Immature natural killer cell (primary cell): ENCODE data around the gene PILRA. TPM values are rescaled to one million over a fixed set of nuclear protein-coding genes. Genes with fewer than 3 reads are reported as not detected.
"Not testable (repeated sequence)": the region's sequence is repeated elsewhere in the genome, so short reads cannot be mapped to it uniquely, and the experiment has no call there.

Source experiments
- DNase-seq, 3 donors: peaks; one replicate each; pipeline ENCODE4 v3.0.0; 2022; ENCODE audit warnings: mixed read lengths in 1 of 3
- H3K27ac Mint-ChIP-seq, 6 donors: one replicate each; pipeline ENCODE4 v1.8.0; 2020; ENCODE audit warnings: mixed read lengths in 6 of 6, mild to moderate bottlenecking in 5 of 6, inconsistent platforms in 4 of 6, moderate library complexity in 3 of 6
- H3K27me3 Mint-ChIP-seq, 3 donors: one replicate each; pipeline ENCODE4 v1.8.0; 2020 to 2021; ENCODE audit warnings: low read depth in 3 of 3, mild to moderate bottlenecking in 3 of 3, mixed read lengths in 3 of 3, moderate library complexity in 3 of 3, inconsistent platforms in 1 of 3
- H3K36me3 Mint-ChIP-seq, 3 donors: one replicate each; pipeline ENCODE4 v1.8.0; 2020; ENCODE audit warnings: mixed read lengths in 3 of 3, inconsistent platforms in 2 of 3, mild to moderate bottlenecking in 2 of 3
- H3K4me1 Mint-ChIP-seq, 2 donors: one replicate each; pipeline ENCODE4 v1.8.0; 2020; ENCODE audit warnings: inconsistent platforms in 2 of 2, mild to moderate bottlenecking in 2 of 2, mixed read lengths in 2 of 2, moderate library complexity in 1 of 2
- H3K4me3 Mint-ChIP-seq, 5 donors: one replicate each; pipeline ENCODE4 v1.8.0; 2020; ENCODE audit warnings: mild to moderate bottlenecking in 5 of 5, mixed read lengths in 5 of 5, inconsistent platforms in 3 of 5, moderate library complexity in 3 of 5
- H3K9me3 Mint-ChIP-seq, 6 donors: one replicate each; pipeline ENCODE4 v1.8.0; 2020; ENCODE audit warnings: mild to moderate bottlenecking in 6 of 6, mixed read lengths in 6 of 6, inconsistent platforms in 4 of 6, moderate library complexity in 3 of 6
- polyA plus RNA-seq, 3 donors: library from polyadenylated mRNA; unstranded; fragments of 300-500 nt; fragmentation: Illumina TruSeq; gene quantifications; one replicate each; pipeline ENCODE4 v1.2.3, GENCODE V29; 2021

The PILRA gene
- polyA plus RNA-seq, 3 donors from 2014 or later, result 1.5 to 2.4 (median 2.0) TPM

DNA sequence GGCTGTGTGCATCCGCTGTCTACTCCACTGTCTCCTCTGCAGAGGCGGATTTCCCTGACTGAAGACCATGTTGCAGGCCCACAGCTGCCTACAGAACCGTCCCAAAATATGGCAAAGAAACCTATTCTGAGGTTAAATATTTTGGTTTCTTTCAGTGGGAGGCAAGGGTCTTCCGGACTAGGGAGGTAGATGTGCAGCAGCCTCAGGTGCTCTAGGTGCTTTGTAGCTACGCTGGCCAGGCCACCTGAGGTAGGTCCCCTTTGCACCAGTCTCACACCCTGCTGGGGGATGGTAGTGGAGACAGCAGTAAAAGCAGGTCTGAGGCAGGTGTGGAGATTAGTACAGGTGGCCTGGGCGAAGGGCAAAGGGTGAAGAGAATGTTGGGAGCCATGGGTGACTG lies 23.5 kb upstream of the PILRA start:
- H3K27me3 Mint-ChIP-seq, result peaks cover 0 to 12% (median 11%) of the 10 kb centered on the region in 3 donors

DNA sequence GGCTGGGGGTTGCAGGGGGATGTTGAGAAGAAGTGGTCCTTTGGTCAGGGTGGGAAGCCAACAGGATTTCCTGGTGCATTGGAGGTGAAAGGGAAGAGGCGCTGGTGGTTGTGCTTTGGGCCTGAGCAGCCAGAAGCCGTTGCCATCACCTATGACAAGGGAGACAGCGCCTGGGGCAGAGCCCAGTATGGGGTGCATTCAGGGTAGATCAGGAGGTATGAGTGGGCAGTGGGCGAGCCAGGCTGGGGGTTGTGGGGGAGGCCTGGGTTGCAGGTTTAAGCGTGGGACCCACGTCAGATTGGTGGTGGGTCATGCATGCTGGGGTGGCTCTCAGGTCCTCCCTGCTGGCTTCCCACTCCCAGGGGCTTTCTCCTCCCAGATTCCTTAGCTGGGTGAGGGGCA lies 21.6 kb upstream of the PILRA start:
- H3K4me3 Mint-ChIP-seq, result peak overlapping the region; percentile 86 to 90 (median 89)

More for the DNA sequence above, 23.5 kb upstream of the PILRA start:
- Mint-ChIP-seq H3K4me3 (peak overlapping the region in 3 of 5 donors; percentile 27 to 49 (median 32)), H3K27ac (peak overlapping the region in 5 of 6 donors; percentile 50 to 93 (median 84)), H3K4me1 (peaks cover 40 to 64% of the 10 kb centered on the region in 2 donors), H3K9me3 (no peaks in the 10 kb centered on the region), H3K36me3 (peaks cover 5 to 34% (median 10%) of the 10 kb centered on the region in 3 donors)
- DNase-seq, result no peak

DNA sequence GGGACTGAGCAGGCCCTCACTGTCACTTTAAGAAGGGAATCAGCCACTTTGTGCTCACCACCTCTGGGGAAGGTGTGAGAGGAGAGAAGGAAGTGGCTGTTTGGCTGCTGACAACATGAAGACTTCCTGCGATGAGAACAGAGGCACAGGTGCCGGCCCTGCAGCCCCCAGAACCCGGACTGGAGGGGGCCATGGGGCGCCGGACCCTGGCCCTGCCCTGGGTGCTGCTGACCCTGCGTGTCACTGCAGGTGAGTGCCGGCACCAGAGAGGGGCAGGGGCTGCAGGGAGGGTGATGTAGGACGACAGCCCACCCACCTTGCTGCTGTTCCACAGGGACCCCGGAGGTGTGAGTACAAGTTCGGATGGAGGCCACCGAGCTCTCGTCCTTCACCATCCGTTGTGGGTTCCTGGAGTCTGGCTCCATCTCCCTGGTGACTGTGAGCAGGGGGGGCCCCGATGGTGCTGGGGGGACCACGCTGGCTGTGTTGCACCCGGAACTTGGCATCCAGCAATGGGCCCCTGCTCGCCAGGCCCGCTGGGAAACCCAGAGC lies 21.0 kb upstream of the PILRA start:
- H3K4me3 Mint-ChIP-seq, result peak overlapping the region; percentile 86 to 90 (median 89)
- H3K27me3 Mint-ChIP-seq, H3K9me3 Mint-ChIP-seq: not testable (repeated sequence)
- H3K4me1 Mint-ChIP-seq, result peaks cover 47 to 62% of the 10 kb centered on the region in 2 donors
- H3K27ac Mint-ChIP-seq, result peak overlapping the region; percentile 92 to 98 (median 96)
- DNase-seq, result peak; percentile 60 to 62 (median 62)
- H3K36me3 Mint-ChIP-seq, result peaks cover 4 to 26% (median 7%) of the 10 kb centered on the region in 3 donors

More for the DNA sequence above, 21.6 kb upstream of the PILRA start:
- Mint-ChIP-seq H3K4me1 (peaks cover 47 to 62% of the 10 kb centered on the region in 2 donors), H3K36me3 (peaks cover 4 to 30% (median 9%) of the 10 kb centered on the region in 3 donors), H3K9me3 (no peaks in the 10 kb centered on the region), H3K27ac (peak overlapping the region; percentile 92 to 98 (median 96)), H3K27me3 (peaks cover 0 to 9% (median 8%) of the 10 kb centered on the region in 3 donors)
- peak; percentile 49 to 64 (median 50) for DNase-seq

DNA sequence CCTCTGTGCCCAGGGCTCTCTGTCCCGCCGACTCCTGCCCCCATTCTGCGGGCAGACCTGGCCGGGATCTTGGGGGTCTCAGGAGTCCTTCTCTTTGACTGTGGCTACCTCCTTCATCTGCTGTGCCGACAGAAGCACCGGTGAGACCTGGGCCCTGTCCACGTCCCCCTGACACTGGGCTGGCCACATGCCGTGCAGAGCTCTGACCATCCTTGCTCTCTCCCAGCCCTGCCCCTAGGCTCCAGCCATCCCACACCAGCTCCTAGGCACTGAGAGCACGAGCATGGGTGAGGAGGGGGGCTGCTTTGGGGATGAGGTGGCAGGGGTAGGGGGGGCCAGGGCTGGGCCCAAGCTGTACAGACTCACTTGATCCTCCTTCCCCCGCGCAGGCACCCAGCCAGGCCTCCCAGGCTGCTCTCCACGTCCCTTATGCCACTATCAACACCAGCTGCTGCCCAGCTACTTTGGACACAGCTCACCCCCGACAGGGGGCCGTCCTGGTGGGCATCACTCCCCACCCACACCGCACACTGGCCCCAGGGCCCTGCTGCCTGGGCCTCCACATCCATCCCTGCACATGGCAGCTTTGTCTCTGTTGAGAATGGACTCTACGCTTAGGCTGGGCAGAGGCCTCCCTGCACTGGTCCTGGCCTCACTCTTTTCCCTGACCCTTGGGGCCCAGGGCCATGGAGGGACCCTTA lies 20.2 kb upstream of the PILRA start:
- peaks cover 0 to 8% (median 6%) of the 10 kb centered on the region in 3 donors for H3K27me3 Mint-ChIP-seq
- no peaks in the 10 kb centered on the region for H3K9me3 Mint-ChIP-seq
- DNase-seq, result no peak
- H3K27ac Mint-ChIP-seq, result peak overlapping the region; percentile 90 to 95 (median 94)
- H3K4me3 Mint-ChIP-seq, result peak overlapping the region; percentile 86 to 90 (median 89)
- H3K36me3 Mint-ChIP-seq, result peaks cover 4 to 22% (median 5%) of the 10 kb centered on the region in 3 donors
- peaks cover 47 to 66% of the 10 kb centered on the region in 2 donors for H3K4me1 Mint-ChIP-seq

DNA sequence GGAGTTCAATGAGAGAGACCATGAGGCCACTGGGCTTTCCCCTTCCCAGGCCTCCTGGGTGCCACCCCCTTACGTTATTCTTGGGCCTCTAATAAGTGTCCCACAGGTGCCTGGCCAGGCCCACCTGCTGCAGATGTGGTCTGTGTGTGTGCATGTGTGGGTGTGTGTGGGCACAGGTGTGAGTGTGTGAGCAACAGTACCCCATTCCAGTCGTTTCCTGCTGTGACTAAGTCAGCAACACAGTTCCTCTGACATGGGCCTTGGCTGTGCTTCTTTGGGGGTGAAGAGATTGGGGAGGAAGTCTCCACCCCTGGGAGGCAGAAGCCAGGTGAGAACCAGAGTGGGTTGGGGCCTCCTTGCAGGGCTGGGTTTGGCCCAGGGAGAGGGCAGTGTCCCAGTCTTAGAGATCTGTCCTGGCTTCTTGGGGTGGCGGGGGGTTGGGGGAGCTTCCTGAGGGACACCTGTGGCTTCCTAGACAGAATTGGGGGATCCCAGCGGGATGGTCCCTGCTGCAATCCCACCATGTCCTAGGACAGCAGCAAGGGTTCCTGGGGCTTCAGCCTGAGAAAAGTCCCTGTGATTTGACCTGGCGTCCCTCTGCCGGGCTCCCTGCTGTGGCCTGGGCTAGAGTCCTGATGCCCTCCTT lies 19.5 kb upstream of the PILRA start:
- Mint-ChIP-seq H3K4me1 (peaks cover 47 to 64% of the 10 kb centered on the region in 2 donors), H3K36me3 (peaks cover 4 to 20% (median 5%) of the 10 kb centered on the region in 3 donors), H3K27me3 (peaks cover 0 to 8% (median 4%) of the 10 kb centered on the region in 3 donors), H3K4me3 (peak overlapping the region; percentile 86 to 90 (median 89)), H3K27ac (peak overlapping the region; percentile 90 to 95 (median 94)), H3K9me3 (no peaks in the 10 kb centered on the region)
- DNase-seq, result peak; percentile 54 to 64 (median 57)

DNA sequence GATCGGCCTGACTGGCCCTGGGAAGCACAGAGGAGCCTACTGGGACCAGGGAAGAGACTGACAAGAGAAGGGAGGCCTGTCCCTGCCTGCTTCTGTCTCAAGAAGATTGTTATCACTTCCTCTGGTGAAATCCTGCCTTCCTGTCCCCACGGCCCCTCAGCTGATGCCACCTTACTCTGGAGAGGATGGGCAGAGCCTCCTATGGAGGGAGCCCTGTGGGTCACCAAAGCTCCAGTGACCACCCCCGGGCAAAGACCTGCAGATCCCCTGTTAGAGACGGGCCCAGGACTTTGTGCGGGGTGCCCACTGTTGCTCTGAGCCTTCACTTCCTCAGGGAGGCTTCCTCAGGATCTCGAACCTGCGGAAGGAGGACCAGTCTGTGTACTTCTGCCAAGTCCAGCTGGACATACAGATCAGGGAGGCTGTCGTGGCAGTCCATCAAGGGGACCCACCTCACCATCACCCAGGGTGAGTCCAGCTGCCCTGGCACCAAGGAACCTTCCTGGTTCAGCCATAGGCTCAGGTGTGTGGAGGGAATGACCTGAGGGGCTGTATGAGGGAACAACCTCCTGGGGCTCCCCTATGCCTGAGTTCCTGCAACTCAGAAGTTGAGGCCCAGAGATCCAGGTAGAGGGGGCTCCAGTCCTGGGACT lies 16.7 kb upstream of the PILRA start:
- no peaks in the 10 kb centered on the region for H3K9me3 Mint-ChIP-seq
- H3K27me3 Mint-ChIP-seq, result peaks cover 0 to 5% (median 3%) of the 10 kb centered on the region in 3 donors
- DNase-seq, result no peak
- H3K4me3 Mint-ChIP-seq, result no peak overlapping the region
- peaks cover 36 to 49% of the 10 kb centered on the region in 2 donors for H3K4me1 Mint-ChIP-seq
- H3K36me3 Mint-ChIP-seq, result peaks cover 14 to 30% (median 15%) of the 10 kb centered on the region in 3 donors
- H3K27ac Mint-ChIP-seq, result peak overlapping the region in 4 of 6 donors; percentile 45 to 90 (median 58)

DNA sequence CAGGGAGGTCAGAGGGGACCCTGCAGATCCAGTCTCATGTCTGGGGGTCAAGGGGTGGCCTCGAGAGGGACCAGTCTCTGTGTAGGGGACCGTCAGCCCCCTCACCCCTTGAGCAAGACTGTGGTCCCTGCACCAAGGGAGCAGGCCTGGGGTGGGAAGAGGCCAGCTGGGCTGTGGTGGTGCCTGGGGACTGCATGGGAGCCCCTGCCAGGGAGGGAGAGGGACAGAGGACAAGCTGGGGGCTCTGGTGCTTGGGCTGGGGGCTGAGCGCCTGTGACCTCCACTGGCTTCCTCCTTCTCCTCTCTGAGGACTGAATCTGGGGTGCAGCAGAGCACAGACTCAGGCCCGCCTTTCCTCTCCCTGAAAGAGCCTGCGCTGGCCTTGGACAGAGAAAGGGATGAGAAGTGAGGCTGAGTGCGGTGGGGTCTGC lies 16.1 kb upstream of the PILRA start:
- Mint-ChIP-seq H3K27me3 (peaks cover 0 to 5% (median 4%) of the 10 kb centered on the region in 3 donors), H3K9me3 (no peaks in the 10 kb centered on the region), H3K4me1 (peaks cover 33 to 43% of the 10 kb centered on the region in 2 donors), H3K27ac (peak overlapping the region in 4 of 6 donors; percentile 57 to 78 (median 68)), H3K4me3 (no peak overlapping the region), H3K36me3 (peaks cover 15 to 36% (median 20%) of the 10 kb centered on the region in 3 donors)
- DNase-seq, result no peak

DNA sequence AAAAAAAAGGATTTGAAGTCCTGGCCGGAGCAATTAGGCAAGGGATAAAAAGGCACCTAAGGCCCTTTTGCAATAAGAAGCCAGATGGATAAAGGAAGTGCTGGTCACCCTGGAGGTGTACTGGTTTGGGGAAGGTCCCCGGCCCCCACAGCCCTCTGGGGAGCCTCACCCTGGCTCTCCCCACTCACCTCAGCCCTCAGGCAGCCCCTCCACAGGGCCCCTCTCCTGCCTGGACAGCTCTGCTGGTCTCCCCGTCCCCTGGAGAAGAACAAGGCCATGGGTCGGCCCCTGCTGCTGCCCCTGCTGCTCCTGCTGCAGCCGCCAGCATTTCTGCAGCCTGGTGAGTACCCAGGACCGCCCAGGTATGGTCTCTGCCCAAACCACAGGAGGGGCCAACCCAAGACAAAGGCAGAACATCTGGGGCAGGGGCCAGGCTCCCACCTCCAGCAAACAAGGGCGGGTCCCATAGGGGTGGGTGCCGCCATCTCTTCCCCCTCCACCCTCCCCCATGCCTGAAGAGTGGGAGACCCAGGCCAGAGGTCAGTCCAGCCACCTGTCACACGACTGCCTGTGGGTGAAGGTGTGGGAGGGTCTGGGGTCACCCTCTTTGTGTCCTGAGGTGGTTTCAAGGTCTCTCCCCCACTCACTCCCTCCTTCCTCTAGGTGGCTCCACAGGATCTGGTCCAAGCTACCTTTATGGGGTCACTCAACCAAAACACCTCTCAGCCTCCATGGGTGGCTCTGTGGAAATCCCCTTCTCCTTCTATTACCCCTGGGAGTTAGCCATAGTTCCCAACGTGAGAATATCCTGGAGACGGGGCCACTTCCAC lies 15.0 kb upstream of the PILRA start, which contains the start of gene PILRB:
Gene PILRB, plus strand, starts transcription at position 91 of the 830 bp plus-strand sequence. Its CDS starts 186 bp downstream, at position 277.
- Mint-ChIP-seq H3K9me3 (no peaks in the 10 kb centered on the region), H3K27ac (peak within 1 kb of the TSS; percentile 57 to 78 (median 66)), H3K27me3 (peaks cover 0 to 4% (median 4%) of the 10 kb centered on the region in 3 donors), H3K4me1 (peaks cover 30 to 41% of the 10 kb centered on the region in 2 donors), H3K36me3 (peaks cover 19 to 41% (median 20%) of the 10 kb centered on the region in 3 donors), H3K4me3 (no peak within 1 kb of the TSS)
- DNase-seq, result no peak

DNA sequence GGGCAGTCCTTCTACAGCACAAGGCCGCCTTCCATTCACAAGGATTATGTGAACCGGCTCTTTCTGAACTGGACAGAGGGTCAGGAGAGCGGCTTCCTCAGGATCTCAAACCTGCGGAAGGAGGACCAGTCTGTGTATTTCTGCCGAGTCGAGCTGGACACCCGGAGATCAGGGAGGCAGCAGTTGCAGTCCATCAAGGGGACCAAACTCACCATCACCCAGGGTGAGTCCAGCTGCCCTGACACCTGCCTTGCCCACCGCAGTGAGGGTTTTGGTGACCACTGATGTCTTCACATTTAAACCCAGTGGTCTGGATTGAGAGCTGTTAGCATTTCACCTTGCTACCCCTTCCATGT lies 14.5 kb upstream of the PILRA start:
- H3K9me3 Mint-ChIP-seq, result no peaks in the 10 kb centered on the region
- H3K4me3 Mint-ChIP-seq, result no peak overlapping the region
- DNase-seq, result no peak
- H3K27me3 Mint-ChIP-seq, result peaks cover 0 to 2% (median 0%) of the 10 kb centered on the region in 3 donors
- H3K4me1 Mint-ChIP-seq, result peaks cover 25 to 39% of the 10 kb centered on the region in 2 donors
- H3K36me3 Mint-ChIP-seq, result peaks cover 20 to 41% (median 22%) of the 10 kb centered on the region in 3 donors
- H3K27ac Mint-ChIP-seq, result peak overlapping the region; percentile 27 to 70 (median 48)

DNA sequence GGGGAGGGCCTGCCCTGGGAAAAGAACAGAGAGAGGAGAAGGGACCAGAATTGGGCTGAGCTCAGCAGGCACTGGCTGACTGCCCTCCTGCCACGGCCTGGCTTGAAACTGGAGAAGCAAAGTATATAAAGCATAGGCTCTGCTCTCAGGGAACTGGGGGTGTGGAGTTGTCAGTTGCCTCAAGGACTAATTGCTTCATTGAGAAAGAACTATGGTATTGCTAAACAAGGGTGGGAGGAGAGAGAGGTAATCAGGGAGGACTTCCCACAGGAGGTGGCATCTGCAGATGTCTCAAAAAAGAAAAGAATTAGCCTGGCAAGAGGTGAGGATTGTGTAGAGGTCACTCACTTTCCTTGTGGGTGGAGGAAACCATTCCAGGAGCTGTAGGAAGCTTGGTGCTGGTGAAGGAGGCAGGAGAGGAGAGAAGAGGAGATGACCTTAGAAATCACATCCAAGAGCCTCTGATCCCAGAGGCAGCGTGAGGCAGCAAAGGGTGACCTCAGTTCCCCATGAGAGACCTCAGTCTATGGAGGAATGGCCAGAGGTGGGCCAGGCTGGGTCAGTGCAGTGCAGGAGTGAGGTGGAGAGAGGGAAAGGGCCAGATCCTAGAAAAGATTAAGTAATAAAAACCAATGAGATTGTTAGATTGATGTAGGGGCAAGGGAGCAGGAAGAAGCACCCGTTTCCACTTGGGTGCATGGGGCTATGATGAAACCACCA lies 13.0 kb upstream of the PILRA start:
- no peak for DNase-seq
- Mint-ChIP-seq H3K4me1 (peaks cover 29 to 39% of the 10 kb centered on the region in 2 donors), H3K27ac (peak overlapping the region; percentile 69 to 83 (median 74)), H3K9me3 (no peaks in the 10 kb centered on the region), H3K4me3 (no peak overlapping the region), H3K36me3 (peaks cover 15 to 43% (median 23%) of the 10 kb centered on the region in 3 donors), H3K27me3 (peaks cover 0 to 3% (median 0%) of the 10 kb centered on the region in 3 donors)

DNA sequence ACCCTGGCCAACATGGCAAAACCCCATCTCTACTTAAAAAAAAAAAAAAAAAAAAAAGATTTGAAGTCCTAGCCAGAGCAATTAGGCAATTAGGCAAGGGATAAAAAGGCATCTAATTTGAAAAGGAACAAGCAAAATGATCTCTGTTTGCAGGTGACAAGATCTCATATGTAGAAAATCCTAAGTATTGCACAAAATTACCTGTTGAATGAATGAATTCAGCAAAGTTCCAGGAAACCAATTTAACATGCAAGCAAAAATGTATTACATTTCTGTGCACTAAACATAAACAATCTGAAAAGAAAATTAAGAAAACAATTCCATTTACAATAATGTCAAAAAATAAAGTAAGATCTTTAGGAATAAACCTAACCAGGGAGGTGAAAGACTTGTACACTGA lies 10.2 kb upstream of the PILRA start:
- H3K27ac Mint-ChIP-seq, result peak overlapping the region; percentile 64 to 99 (median 82)
- H3K4me3 Mint-ChIP-seq, result no peak overlapping the region
- DNase-seq, result no peak
- no peaks in the 10 kb centered on the region for H3K9me3 Mint-ChIP-seq
- H3K4me1 Mint-ChIP-seq, result peaks cover 49 to 58% of the 10 kb centered on the region in 2 donors
- H3K36me3 Mint-ChIP-seq, result peaks cover 15 to 42% (median 23%) of the 10 kb centered on the region in 3 donors
- peaks cover 4 to 10% (median 8%) of the 10 kb centered on the region in 3 donors for H3K27me3 Mint-ChIP-seq

DNA sequence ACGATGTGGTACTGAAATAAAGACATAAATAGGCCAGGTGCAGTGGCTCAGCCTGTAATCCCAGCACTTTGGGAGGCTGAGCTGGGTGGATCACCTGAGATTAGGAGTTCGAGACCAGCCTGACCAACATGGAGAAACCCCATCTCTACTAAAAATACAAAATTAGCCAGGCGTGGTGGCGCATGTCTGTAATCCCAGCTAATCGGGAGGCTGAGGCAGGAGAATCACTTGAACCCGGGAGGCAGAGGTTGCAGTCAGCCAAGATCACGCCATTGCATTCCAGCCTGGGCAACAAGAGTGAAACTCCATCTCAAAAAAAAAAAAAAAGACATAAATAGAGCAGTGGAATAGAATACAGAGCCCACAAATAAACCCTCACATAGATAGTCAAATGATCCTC lies 9.5 kb upstream of the PILRA start:
- H3K27me3 Mint-ChIP-seq, result peaks cover 4 to 10% (median 9%) of the 10 kb centered on the region in 3 donors
- H3K36me3 Mint-ChIP-seq, result peaks cover 15 to 42% (median 23%) of the 10 kb centered on the region in 3 donors
- DNase-seq, H3K9me3 Mint-ChIP-seq, H3K4me3 Mint-ChIP-seq: not testable (repeated sequence)
- peak overlapping the region in 5 of 6 donors; percentile 67 to 99 (median 85) for H3K27ac Mint-ChIP-seq
- H3K4me1 Mint-ChIP-seq, result peaks cover 56 to 65% of the 10 kb centered on the region in 2 donors
